Testis (tissue), 2 donors: ENCODE data around the gene GNGT1.

Experiments
- CTCF ChIP-seq, 3 experiments: fragments of 450-650 bp in 2 of 3; fragments of 200-600 bp in 1 of 3; sonication (generic) in 1 of 3; IDR thresholded peaks; one replicate each; pipeline ENCODE4 v1.5.1; 2016 to 2019; ENCODE audit warnings: antibody characterized with exemption in 3 of 3, mild to moderate bottlenecking in 2 of 3, moderate library complexity in 1 of 3
- POLR2A ChIP-seq: fragments of 450-650 bp; IDR thresholded peaks from one replicate; pipeline ENCODE4 v1.6.1; 2017; ENCODE audit warnings: antibody characterized with exemption, mild to moderate bottlenecking, moderate library complexity

DNA sequence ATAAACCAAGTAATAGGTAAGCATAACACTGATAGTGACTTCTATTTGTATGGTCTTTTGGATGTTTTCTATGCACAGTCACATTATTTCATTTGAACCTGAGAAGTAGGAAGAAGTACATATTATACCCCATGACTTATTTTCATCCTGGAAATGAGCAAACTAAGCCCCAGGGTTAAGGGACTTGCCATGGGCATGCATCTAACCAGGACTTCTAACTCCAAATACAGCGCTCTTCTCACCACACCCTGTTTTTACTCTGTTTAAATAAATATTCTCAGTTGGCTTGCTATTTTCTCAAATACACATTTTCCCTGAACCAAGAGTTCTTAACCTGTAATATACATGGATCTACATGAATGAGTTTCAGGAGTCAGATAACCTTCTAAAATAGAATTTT is 31.5 kb downstream of the GNGT1 start:
- TF ChIP-seq POLR2A = no peak
- TF ChIP-seq CTCF (IDR thresholded peaks at IDR 0.05) = no peak
